Subcutaneous abdominal adipose tissue (tissue), 5 donors: Measurements from ENCODE around the gene PPDPF.

Experiments used
- H3K27ac ChIP-seq: one replicate; pipeline ENCODE4 v1.7.0; 2013; ENCODE audit warnings: low read depth, mild to moderate bottlenecking, inconsistent platforms, low read length, moderate library complexity
- H3K27me3 ChIP-seq, 5 donors: one replicate each; pipeline ENCODE4 v1.7.0; 2013; ENCODE audit warnings: low read length in 5 of 5, inconsistent platforms in 1 of 5; ENCODE audit not compliant: control insufficient read depth in 5 of 5, insufficient read depth in 4 of 5
- H3K36me3 ChIP-seq, 5 donors: one replicate each; pipeline ENCODE4 v1.7.0; 2013; ENCODE audit warnings: low read length in 5 of 5; ENCODE audit not compliant: control insufficient read depth in 5 of 5, insufficient read depth in 5 of 5
- H3K4me1 ChIP-seq, 5 donors: one replicate each; pipeline ENCODE4 v1.7.0; 2013; ENCODE audit warnings: low read length in 5 of 5, mild to moderate bottlenecking in 3 of 5, moderate library complexity in 1 of 5; ENCODE audit not compliant: control insufficient read depth in 5 of 5, insufficient read depth in 5 of 5
- H3K4me3 ChIP-seq, 5 donors: one replicate each; pipeline ENCODE4 v1.7.0; 2013; ENCODE audit warnings: low read length in 5 of 5, low read depth in 1 of 5
- H3K9ac ChIP-seq, 5 donors: one replicate each; pipeline ENCODE4 v1.7.0; 2013; ENCODE audit warnings: low read length in 5 of 5, mild to moderate bottlenecking in 4 of 5, moderate library complexity in 3 of 5
- H3K9me3 ChIP-seq, 5 donors: one replicate each; pipeline ENCODE4 v1.7.0; 2013; ENCODE audit warnings: low read length in 5 of 5; ENCODE audit not compliant: control insufficient read depth in 5 of 5
- donor health status: healthy.
- donor health status: healthy.
- donor health status: healthy.
- donor health status: healthy.
- donor health status: healthy.

The PPDPF gene

GRCh38 chr20:63520504-63520933 is at the start of gene PPDPF:
PPDPF (plus strand) TSS chr20:63520765; CDS start chr20:63521309, 544 bp downstream.
- peak within 1 kb of the TSS in 4 of 5 donors; percentile 45 to 76 (median 62) for H3K9ac ChIP-seq

GRCh38 chr20:63471002-63471716 is 49.4 kb upstream of the PPDPF start:
- Histone ChIP-seq H3K27ac (no peak overlapping the region), H3K36me3 (no peaks in the 10 kb centered on the region), H3K27me3 (peaks cover 53 to 79% (median 70%) of the 10 kb centered on the region in 5 donors), H3K4me3 (no peak overlapping the region), H3K9ac (no peak overlapping the region), H3K4me1 (peaks cover 0 to 4% (median 0%) of the 10 kb centered on the region in 5 donors), H3K9me3 (no peaks in the 10 kb centered on the region)

More at GRCh38 chr20:63520504-63520933, at the start of gene PPDPF:
- Histone ChIP-seq H3K27me3 (no peaks in the 10 kb centered on the region), H3K27ac (no peak within 1 kb of the TSS), H3K9me3 (peaks cover 0 to 5% (median 0%) of the 10 kb centered on the region in 5 donors), H3K4me3 (peak within 1 kb of the TSS; percentile 61 to 89 (median 68)), H3K4me1 (peaks cover 0 to 28% (median 24%) of the 10 kb centered on the region in 5 donors), H3K36me3 (peaks cover 0 to 13% (median 8%) of the 10 kb centered on the region in 5 donors)

- Histone ChIP-seq H3K4me1 (peaks cover 0 to 4% (median 0%) of the 10 kb centered on the region in 5 donors), H3K9ac (no peak overlapping the region), H3K4me3 (no peak overlapping the region), H3K27me3 (peaks cover 53 to 75% (median 68%) of the 10 kb centered on the region in 5 donors), H3K9me3 (no peaks in the 10 kb centered on the region), H3K36me3 (no peaks in the 10 kb centered on the region), H3K27ac (no peak overlapping the region)
Observed at GRCh38 chr20:63471717-63471980, 48.9 kb upstream of the PPDPF start.

GRCh38 chr20:63471981-63472831 is 48.4 kb upstream of the PPDPF start, which contains the start of gene KCNQ2:
KCNQ2 (minus strand) TSS chr20:63472655; CDS start chr20:63472463, 192 bp downstream.
- H3K27me3 ChIP-seq: peaks cover 49 to 71% (median 64%) of the 10 kb centered on the region in 5 donors
- H3K36me3 ChIP-seq: no peaks in the 10 kb centered on the region
- H3K27ac ChIP-seq: no peak within 1 kb of the TSS
- no peak within 1 kb of the TSS for H3K4me3 ChIP-seq
- peaks cover 0 to 4% (median 0%) of the 10 kb centered on the region in 5 donors for H3K4me1 ChIP-seq
- H3K9ac ChIP-seq: no peak within 1 kb of the TSS
- no peaks in the 10 kb centered on the region for H3K9me3 ChIP-seq

GRCh38 chr20:63472862-63473390 is 47.6 kb upstream of the PPDPF start:
- H3K9me3 ChIP-seq: no peaks in the 10 kb centered on the region
- peaks cover 0 to 4% (median 0%) of the 10 kb centered on the region in 5 donors for H3K4me1 ChIP-seq
- peaks cover 47 to 73% (median 66%) of the 10 kb centered on the region in 5 donors for H3K27me3 ChIP-seq
- no peak overlapping the region for H3K4me3 ChIP-seq
- no peak overlapping the region for H3K27ac ChIP-seq
- H3K36me3 ChIP-seq: no peaks in the 10 kb centered on the region
- H3K9ac ChIP-seq: no peak overlapping the region

GRCh38 chr20:63473555-63474449 is 46.8 kb upstream of the PPDPF start:
- H3K4me1 ChIP-seq: peaks cover 0 to 4% (median 0%) of the 10 kb centered on the region in 5 donors
- H3K9ac ChIP-seq: no peak overlapping the region
- no peaks in the 10 kb centered on the region for H3K9me3 ChIP-seq
- H3K36me3 ChIP-seq: no peaks in the 10 kb centered on the region
- H3K27me3 ChIP-seq: peaks cover 45 to 81% (median 68%) of the 10 kb centered on the region in 5 donors
- H3K27ac ChIP-seq: no peak overlapping the region
- H3K4me3 ChIP-seq: no peak overlapping the region

- peaks cover 40 to 81% (median 66%) of the 10 kb centered on the region in 5 donors for H3K27me3 ChIP-seq
Observed at GRCh38 chr20:63475209-63475608, 45.4 kb upstream of the PPDPF start.

GRCh38 chr20:63477061-63477616 is 43.4 kb upstream of the PPDPF start:
- Histone ChIP-seq H3K9me3 (no peaks in the 10 kb centered on the region), H3K36me3 (no peaks in the 10 kb centered on the region), H3K4me1 (peaks cover 0 to 1% (median 0%) of the 10 kb centered on the region in 5 donors), H3K9ac (no peak overlapping the region), H3K27me3 (peaks cover 29 to 77% (median 65%) of the 10 kb centered on the region in 5 donors), H3K27ac (no peak overlapping the region), H3K4me3 (no peak overlapping the region)

More at GRCh38 chr20:63475209-63475608, 45.4 kb upstream of the PPDPF start:
- Histone ChIP-seq H3K36me3 (no peaks in the 10 kb centered on the region), H3K27ac (no peak overlapping the region), H3K4me1 (peaks cover 0 to 4% (median 0%) of the 10 kb centered on the region in 5 donors), H3K4me3 (no peak overlapping the region), H3K9me3 (no peaks in the 10 kb centered on the region), H3K9ac (no peak overlapping the region)

- H3K27me3 ChIP-seq: peaks cover 34 to 82% (median 70%) of the 10 kb centered on the region in 5 donors
- H3K4me3 ChIP-seq: no peak overlapping the region
- no peak overlapping the region for H3K27ac ChIP-seq
- no peaks in the 10 kb centered on the region for H3K36me3 ChIP-seq
- no peak overlapping the region for H3K9ac ChIP-seq
- H3K4me1 ChIP-seq: peaks cover 0 to 4% (median 0%) of the 10 kb centered on the region in 5 donors
- H3K9me3 ChIP-seq: no peaks in the 10 kb centered on the region
Observed at GRCh38 chr20:63477944-63478343, 42.6 kb upstream of the PPDPF start.
